K562 (cell line): Measurements from ENCODE around the gene TBL2. TPM values are rescaled to one million over a fixed set of nuclear protein-coding genes. Genes with fewer than 3 reads are reported as not detected.

Source experiments
- CEBPG ChIP-seq, 3 experiments: fragments of 200-800 bp in 1 of 3; sonication (Bioruptor generic) in 1 of 3; sonication (generic) in 1 of 3; formaldehyde crosslinking in 1 of 3; IDR thresholded peaks in 2 of 3; conservative IDR thresholded peaks in 1 of 3; 2 replicates each; pipeline versions ENCODE4 v1.6.1 to v1.8.0; 2016 to 2022; ENCODE audit warnings: missing compliant biosample characterization in 2 of 3, missing genetic modification characterization in 2 of 3, mild to moderate bottlenecking in 1 of 3, missing genetic modification reagents in 1 of 3
- FIP1L1 ChIP-seq: fragments of 200-400 bp; formaldehyde crosslinking; IDR thresholded peaks from 2 replicates; pipeline ENCODE4 v1.6.1; 2018; ENCODE audit warnings: mild to moderate bottlenecking, low read depth, low read length; ENCODE audit not compliant: poor library complexity, severe bottlenecking
- HIVEP1 ChIP-seq: fragments of 250-450 bp; sonication (Bioruptor Pico); IDR thresholded peaks from 2 replicates; pipeline ENCODE4 v1.4.0; 2020; ENCODE audit warnings: mild to moderate bottlenecking
- KLF10 ChIP-seq: fragments of 250-450 bp; sonication (Bioruptor Pico); IDR thresholded peaks from 2 replicates; pipeline ENCODE4 v1.6.1; 2021; ENCODE audit warnings: matching md5 sums
- MAFF ChIP-seq: IDR thresholded peaks from 2 replicates; pipeline ENCODE4 v1.6.1; 2012; ENCODE audit warnings: low read length, improper control_type of control experiment
- MAFK ChIP-seq: IDR thresholded peaks from 2 replicates; pipeline ENCODE4 v1.6.1; 2011; ENCODE audit warnings: low read length, improper control_type of control experiment
- SP2 ChIP-seq: IDR thresholded peaks from 2 replicates; pipeline ENCODE4 v1.6.1; 2011; ENCODE audit warnings: mild to moderate bottlenecking, low read depth, low read length, moderate library complexity; ENCODE audit not compliant: poor library complexity, severe bottlenecking; ENCODE audit errors: extremely low read depth
- TAF15 ChIP-seq: fragments of 200-400 bp; formaldehyde crosslinking; IDR thresholded peaks from 2 replicates; pipeline ENCODE4 v1.6.1; 2017; ENCODE audit warnings: mild to moderate bottlenecking, low read depth, low read length, moderate library complexity
- TCFL5 ChIP-seq: fragments of 250-450 bp; sonication (Bioruptor Pico); conservative IDR thresholded peaks from 2 replicates; pipeline ENCODE4 v1.6.1; 2021; ENCODE audit warnings: mild to moderate bottlenecking, moderate library complexity, matching md5 sums
- THRAP3 ChIP-seq: fragments of 450-650 bp; IDR thresholded peaks from 2 replicates; pipeline ENCODE4 v1.6.1; 2016; ENCODE audit warnings: mild to moderate bottlenecking, inconsistent platforms, borderline replicate concordance
- polyA plus RNA-seq, 8 experiments: library from polyadenylated mRNA; depleted of rRNA in 4 of 8; stranded (reverse) in 5 of 8; unstranded in 3 of 8; fragments of >200 nt; fragmentation: Nextera tagmentation in 2 of 8; fragmentation: Illumina TruSeq in 1 of 8; extraction: Ambion mirVana in 2 of 8; extraction: Trizol in 1 of 8; gene quantifications; 2 replicates each; pipeline versions ENCODE4 v1.2.1 to v1.2.3, GENCODE V29; 2011 to 2014; ENCODE audit warnings: inconsistent platforms in 1 of 8, missing spikeins in 1 of 8
- total RNA-seq, 7 experiments: library from RNA; depleted of rRNA in 6 of 7; stranded (reverse); fragments of >200 nt in 6 of 7; fragmentation: Illumina TruSeq in 2 of 7; extraction: Trizol in 2 of 7; gene quantifications; 2 replicates each; pipeline versions ENCODE4 v1.2.1 to v1.2.3, GENCODE V29; 2011 to 2021; ENCODE audit warnings: low replicate concordance in 1 of 7
- TF ChIP-seq, protein P1 (sequence below): fragments of 450-650 bp; IDR thresholded peaks from one replicate; pipeline ENCODE4 v1.6.1; 2018; ENCODE audit warnings: mild to moderate bottlenecking, moderate library complexity; ENCODE audit not compliant: partially characterized antibody
- TF ChIP-seq, protein P2 (sequence below): fragments of 250-450 bp; sonication (Bioruptor Pico); IDR thresholded peaks from 2 replicates; pipeline ENCODE4 v1.8.0; 2022; ENCODE audit warnings: inconsistent platforms, mild to moderate bottlenecking, moderate library complexity, borderline replicate concordance
- TF ChIP-seq, protein P3 (sequence below): sonication (generic); formaldehyde crosslinking; IDR thresholded peaks from 2 replicates; pipeline ENCODE4 v1.8.0; 2023; ENCODE audit warnings: mild to moderate bottlenecking, missing genetic modification reagents
- TF ChIP-seq, protein P4 (sequence below): fragments of 450-650 bp; IDR thresholded peaks from 2 replicates; pipeline ENCODE4 v1.6.1; 2016; ENCODE audit warnings: low read depth

TBL2 gene
- total and polyA plus RNA-seq, 9 of the 15 experiments (the other 6 are each of a cell fraction or from before 2014, with no cell fraction given): 2.5 to 123 (median 49.2) TPM

DNA sequence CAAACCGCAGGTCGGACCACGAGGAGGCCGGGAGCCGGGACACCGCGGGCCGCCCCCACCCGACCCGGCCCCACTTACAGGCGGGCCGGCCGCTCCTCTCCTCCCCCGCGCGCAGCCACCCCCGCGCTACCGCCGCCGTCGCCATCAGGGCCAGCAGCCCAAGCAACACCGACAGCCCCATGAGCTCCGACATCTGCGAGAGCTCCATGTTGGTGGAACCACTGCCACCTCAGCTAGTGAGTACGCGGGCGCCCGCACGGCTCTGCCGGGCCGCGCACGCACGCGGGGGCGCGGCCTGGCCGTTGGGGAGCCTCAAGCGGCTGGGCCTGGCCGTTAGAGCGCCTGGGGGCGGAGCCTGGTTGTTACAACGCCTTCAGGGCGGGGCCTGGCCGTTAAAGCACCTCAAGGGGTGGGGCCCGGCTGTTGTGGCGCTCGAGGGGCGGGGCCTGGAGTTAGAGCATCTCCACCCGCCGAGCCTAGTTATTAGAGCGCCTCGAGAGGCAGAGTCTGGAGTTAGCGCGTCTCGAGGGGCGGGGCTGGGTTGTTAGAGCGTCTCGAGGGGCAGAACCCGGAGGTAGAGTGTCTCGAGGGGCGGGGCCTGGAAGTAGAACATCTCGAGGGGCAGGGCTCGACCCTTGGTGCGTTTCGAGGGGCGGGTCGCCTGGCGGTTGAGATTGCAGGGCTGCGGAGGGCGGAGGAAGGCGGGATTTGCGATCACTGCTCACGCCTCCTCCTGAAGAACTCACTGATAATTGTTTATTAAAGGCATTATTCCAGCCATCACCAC, at the start of gene TBL2 (continued):
- TF ChIP-seq, protein P1, sequence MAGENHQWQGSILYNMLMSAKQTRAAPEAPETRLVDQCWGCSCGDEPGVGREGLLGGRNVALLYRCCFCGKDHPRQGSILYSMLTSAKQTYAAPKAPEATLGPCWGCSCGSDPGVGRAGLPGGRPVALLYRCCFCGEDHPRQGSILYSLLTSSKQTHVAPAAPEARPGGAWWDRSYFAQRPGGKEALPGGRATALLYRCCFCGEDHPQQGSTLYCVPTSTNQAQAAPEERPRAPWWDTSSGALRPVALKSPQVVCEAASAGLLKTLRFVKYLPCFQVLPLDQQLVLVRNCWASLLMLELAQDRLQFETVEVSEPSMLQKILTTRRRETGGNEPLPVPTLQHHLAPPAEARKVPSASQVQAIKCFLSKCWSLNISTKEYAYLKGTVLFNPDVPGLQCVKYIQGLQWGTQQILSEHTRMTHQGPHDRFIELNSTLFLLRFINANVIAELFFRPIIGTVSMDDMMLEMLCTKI: no peak
- no peak for TF ChIP-seq MAFK
- TF ChIP-seq KLF10 (CRISPR knock-in tag): no peak
- no peak for TF ChIP-seq TAF15
- TF ChIP-seq TCFL5 (CRISPR knock-in tag): no peak
- TF ChIP-seq, protein P2, sequence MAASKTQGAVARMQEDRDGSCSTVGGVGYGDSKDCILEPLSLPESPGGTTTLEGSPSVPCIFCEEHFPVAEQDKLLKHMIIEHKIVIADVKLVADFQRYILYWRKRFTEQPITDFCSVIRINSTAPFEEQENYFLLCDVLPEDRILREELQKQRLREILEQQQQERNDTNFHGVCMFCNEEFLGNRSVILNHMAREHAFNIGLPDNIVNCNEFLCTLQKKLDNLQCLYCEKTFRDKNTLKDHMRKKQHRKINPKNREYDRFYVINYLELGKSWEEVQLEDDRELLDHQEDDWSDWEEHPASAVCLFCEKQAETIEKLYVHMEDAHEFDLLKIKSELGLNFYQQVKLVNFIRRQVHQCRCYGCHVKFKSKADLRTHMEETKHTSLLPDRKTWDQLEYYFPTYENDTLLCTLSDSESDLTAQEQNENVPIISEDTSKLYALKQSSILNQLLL (CRISPR knock-in tag): no peak
- TF ChIP-seq CEBPG (CRISPR knock-in tag; IDR thresholded peaks at IDR 0.05): no peak
- no peak for TF ChIP-seq CEBPG (tag; conservative IDR thresholded peaks at IDR 0.05 in 1 of 2, IDR thresholded peaks at IDR 0.05 in 1 of 2)
- no peak for TF ChIP-seq MAFF
- no peak for TF ChIP-seq SP2
- TF ChIP-seq FIP1L1: peak; percentile 93
- TF ChIP-seq THRAP3: no peak
- TF ChIP-seq HIVEP1 (CRISPR knock-in tag): no peak
- TF ChIP-seq, protein P3, sequence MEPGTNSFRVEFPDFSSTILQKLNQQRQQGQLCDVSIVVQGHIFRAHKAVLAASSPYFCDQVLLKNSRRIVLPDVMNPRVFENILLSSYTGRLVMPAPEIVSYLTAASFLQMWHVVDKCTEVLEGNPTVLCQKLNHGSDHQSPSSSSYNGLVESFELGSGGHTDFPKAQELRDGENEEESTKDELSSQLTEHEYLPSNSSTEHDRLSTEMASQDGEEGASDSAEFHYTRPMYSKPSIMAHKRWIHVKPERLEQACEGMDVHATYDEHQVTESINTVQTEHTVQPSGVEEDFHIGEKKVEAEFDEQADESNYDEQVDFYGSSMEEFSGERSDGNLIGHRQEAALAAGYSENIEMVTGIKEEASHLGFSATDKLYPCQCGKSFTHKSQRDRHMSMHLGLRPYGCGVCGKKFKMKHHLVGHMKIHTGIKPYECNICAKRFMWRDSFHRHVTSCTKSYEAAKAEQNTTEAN (CRISPR knock-in tag): peak; percentile 61; the same call in 1 of the 2 replicates
- TF ChIP-seq, protein P4, sequence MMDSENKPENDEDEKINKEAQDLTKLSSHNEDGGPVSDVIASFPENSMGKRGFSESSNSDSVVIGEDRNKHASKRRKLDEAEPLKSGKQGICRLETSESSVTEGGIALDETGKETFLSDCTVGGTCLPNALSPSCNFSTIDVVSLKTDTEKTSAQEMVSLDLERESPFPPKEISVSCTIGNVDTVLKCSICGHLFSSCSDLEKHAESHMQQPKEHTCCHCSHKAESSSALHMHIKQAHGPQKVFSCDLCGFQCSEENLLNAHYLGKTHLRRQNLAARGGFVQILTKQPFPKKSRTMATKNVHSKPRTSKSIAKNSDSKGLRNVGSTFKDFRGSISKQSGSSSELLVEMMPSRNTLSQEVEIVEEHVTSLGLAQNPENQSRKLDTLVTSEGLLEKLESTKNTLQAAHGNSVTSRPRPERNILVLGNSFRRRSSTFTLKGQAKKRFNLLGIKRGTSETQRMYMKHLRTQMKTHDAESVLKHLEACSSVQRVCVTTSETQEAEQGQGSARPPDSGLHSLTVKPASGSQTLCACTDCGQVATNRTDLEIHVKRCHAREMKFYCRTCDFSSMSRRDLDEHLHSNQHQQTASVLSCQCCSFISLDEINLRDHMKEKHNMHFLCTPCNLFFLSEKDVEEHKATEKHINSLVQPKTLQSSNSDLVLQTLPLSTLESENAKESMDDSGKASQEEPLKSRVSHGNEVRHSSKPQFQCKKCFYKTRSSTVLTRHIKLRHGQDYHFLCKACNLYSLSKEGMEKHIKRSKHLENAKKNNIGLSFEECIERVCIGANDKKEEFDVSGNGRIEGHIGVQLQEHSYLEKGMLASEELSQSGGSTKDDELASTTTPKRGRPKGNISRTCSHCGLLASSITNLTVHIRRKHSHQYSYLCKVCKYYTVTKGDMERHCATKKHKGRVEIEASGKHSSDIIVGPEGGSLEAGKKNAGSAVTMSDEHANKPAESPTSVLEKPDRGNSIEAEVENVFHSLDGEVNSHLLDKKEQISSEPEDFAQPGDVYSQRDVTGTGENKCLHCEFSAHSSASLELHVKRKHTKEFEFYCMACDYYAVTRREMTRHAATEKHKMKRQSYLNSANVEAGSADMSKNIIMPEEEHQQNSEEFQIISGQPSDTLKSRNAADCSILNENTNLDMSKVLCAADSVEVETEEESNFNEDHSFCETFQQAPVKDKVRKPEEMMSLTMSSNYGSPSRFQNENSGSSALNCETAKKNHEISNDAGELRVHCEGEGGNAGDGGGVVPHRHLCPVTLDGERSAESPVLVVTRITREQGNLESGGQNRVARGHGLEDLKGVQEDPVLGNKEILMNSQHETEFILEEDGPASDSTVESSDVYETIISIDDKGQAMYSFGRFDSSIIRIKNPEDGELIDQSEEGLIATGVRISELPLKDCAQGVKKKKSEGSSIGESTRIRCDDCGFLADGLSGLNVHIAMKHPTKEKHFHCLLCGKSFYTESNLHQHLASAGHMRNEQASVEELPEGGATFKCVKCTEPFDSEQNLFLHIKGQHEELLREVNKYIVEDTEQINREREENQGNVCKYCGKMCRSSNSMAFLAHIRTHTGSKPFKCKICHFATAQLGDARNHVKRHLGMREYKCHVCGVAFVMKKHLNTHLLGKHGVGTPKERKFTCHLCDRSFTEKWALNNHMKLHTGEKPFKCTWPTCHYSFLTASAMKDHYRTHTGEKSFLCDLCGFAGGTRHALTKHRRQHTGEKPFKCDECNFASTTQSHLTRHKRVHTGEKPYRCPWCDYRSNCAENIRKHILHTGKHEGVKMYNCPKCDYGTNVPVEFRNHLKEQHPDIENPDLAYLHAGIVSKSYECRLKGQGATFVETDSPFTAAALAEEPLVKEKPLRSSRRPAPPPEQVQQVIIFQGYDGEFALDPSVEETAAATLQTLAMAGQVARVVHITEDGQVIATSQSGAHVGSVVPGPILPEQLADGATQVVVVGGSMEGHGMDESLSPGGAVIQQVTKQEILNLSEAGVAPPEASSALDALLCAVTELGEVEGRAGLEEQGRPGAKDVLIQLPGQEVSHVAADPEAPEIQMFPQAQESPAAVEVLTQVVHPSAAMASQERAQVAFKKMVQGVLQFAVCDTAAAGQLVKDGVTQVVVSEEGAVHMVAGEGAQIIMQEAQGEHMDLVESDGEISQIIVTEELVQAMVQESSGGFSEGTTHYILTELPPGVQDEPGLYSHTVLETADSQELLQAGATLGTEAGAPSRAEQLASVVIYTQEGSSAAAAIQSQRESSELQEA: no peak
